NCI-H2081 treated with DMSO at 0.1 percent for 48 hours (cell line): ENCODE results near the gene RBM19.

Experiments
- DNase-seq: peaks from one replicate; lab custom pipeline; 2025; lab: John Stamatoyannopoulos, UW

Gene RBM19

DNA sequence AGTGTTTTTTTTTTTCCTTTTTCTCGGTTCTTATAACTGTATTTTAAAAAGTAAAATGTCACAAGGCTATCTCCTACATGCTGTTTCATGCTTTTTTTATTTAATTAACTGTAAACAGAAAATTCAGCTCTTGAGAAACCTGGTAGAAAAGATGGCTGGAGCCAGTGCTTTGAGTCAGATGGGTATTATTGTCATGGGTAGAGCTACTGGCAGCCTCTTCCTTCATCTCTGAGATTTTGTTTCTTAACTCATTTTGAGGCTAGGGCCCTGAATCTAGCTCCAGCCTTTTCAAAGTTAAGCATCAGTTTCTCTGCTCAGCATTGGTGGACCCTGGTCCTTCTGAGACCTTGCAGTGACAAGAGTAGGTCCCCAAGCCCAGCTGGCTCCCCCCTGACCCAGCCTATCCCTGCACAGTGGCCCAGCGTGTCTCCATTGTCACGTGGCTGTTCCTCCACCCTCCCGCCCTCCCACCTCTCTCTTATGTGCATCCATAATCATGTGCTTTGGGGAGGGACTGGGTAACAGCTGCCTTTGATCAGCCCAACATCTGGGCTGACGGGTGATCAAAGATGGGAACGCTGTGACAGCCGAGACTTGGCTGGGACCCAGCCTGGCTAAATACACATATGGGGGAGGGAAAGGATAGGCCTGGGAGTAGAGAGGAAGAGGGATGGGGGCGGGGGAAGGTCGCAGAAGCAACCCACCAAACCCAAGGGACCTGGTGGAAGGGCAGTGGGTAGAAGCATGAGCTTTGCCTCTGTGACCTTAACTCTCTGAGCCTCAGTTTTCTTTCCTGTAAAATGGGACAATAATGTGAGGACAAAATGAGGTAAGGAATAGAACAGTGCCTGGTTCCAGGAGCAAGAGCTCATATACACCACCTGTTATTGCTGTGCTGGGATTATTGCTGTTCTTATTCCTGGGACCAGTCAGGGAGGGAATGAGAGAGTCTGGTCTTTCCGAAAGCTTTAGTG is 24.4 kb upstream of the RBM19 start:
- DNase-seq, result no peak

DNA sequence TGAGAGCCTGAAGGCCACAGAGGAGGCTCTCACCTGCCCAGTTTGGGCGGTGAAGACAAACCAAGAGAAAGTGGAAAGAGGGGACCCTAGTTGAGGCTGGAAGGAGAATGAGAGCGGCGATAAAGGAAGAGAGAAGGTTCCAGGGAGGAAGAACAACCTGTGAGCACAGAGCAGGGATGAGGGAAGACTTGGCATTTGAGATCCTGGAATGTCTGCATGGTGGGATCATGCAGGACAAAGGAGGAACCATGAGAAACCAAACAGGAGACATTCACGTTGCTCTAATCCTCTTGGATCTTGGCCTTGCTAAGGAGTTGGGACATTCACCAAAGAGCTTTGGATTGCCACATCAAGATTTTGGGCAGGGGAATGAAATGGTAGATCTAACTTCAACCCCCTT is 22.9 kb upstream of the RBM19 start:
- no peak for DNase-seq

DNA sequence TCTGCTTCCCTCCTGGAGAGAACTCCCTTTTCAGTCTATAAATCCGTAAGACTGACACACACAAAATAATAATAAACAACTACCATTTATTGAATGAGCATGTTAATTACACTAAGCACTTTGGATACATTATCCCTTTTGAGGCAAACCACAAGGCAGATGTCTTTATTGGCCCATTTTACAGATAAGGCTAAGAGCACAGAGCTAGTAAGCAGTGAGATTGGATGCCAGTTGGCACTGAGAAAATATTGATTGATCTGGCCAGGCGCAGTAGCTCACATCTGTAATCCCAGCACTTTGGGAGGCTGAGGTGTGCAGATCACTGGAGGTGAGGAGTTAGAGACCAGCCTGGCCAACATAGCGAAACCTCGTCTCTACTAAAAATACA is 21.9 kb upstream of the RBM19 start:
- DNase-seq, result no peak

DNA sequence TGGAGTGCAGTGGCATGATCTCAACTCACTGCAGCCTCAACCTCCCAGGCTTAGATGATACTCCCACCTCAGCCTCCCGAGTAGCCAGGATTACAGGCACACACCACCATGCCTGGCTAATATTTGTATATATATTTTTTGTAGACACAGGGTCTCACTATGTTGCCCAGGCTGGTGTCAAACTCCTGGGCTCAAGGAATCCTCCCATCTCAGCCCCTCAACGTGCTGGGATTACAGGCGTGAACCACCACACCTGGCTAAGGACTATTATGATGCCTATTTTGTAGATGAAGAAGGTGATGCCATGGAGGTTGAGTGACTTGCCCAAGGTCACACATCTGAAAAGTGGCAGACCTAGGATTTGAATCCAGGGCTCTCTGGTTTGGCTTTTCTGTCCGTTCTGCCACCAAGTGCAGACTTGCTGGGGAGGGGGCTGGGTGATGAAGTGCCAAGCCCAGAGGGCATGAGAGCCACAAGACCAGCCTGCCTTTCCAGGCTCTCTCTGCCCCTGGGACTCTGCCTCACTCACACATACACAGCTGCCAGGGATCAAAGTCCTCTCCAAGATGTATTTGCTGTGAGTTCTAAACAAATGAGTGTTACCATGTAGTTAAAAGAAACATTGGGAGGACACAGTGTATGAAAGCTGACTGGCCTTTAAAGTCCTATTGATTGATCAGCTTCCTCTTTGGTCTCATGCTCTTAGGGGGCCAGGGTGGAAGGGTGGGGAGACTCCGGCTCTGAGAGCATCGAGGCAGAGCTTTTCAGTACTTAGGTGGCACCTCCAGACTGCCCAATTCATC is 21.3 kb upstream of the RBM19 start:
- DNase-seq, result no peak

DNA sequence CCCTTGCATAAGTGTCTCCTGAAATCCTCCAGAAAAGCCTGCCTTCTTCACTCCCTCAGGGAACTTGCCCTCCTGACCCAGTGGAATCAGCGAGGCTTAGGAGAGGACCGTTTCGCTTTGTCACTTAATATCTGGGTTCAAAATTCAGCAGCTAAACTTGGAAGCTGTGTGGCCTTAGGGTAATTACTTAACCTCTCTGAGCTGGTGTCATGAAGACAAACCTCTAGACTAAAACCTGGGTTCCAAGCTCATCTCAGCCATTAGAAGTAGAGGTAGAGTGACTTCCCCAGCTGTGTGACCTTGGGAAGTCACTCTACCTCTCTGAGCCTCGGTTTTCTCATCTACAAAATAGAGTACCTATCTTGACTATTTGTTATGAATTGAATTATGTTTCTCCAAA is 18.3 kb upstream of the RBM19 start:
- DNase-seq, result no peak

DNA sequence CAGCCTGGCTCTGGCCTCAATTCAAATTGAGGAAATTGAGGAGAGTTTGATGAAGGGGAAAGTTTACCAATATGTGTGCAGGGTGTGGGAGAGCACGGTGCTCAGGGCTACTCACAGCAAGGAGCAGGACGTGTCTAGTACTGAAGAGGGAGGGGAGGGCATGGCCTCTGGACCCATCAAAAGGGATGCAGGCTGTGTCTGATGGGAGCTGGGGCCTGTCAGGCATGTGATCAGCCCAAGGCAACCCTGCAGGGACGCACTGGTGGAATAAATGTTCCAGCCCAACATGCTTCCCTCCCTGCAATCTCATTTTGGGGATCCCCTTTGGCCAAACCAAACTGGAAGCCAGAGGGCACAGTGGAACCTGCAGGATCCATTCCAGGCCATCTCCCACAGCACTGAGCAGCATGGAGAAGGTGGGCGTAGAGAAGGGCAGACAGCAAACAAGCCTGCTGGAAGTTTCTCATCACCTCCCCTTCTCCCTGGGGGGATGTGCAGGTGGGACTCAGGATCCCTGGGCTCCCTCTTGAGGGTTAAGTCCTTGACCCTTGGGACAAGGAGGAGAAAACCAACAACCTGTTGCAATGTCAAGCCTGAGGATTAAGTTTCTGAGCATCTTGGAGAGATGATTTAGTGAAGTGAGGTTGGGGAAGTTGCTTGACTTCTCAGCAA is 17.8 kb upstream of the RBM19 start:
- DNase-seq, result no peak

DNA sequence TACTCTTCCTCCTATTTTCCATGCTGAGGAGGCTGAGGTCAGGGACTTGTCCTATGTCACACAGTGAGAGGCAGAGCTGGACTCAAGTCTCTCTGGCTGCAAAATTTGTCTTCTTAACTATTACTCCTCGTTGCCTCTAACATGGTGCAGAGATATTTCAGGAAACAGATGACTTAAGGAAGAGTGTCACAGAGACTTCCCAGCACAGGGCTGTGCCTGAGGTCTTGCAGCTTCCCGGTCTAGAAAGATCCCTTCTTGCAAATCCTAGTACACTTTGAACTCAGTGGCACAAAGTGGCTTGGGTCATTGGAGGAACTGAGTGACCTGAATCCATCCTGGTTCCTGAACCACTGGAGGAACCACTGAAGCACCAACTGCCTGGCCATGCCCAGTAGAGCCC is 17.1 kb upstream of the RBM19 start:
- DNase-seq, result no peak

DNA sequence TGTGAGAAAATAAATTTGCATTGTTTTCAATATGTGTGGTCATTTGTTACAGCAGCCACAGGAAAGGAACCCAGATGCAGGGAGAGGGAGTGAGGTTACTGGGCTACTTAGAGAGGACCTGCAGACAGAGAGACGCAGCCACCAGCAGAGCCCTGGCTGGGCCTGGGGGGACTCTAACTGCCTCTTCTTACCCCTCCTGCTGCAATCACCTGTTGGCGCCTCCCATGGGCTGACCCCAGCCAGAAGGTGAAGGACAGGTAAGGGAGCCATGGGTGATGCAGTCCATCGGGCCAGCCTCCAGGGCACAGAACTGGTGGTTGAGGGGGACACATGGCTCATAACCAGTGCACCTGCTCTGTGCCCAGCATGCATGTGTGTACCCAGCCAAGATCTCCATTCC is 15.8 kb upstream of the RBM19 start:
- DNase-seq, result no peak

DNA sequence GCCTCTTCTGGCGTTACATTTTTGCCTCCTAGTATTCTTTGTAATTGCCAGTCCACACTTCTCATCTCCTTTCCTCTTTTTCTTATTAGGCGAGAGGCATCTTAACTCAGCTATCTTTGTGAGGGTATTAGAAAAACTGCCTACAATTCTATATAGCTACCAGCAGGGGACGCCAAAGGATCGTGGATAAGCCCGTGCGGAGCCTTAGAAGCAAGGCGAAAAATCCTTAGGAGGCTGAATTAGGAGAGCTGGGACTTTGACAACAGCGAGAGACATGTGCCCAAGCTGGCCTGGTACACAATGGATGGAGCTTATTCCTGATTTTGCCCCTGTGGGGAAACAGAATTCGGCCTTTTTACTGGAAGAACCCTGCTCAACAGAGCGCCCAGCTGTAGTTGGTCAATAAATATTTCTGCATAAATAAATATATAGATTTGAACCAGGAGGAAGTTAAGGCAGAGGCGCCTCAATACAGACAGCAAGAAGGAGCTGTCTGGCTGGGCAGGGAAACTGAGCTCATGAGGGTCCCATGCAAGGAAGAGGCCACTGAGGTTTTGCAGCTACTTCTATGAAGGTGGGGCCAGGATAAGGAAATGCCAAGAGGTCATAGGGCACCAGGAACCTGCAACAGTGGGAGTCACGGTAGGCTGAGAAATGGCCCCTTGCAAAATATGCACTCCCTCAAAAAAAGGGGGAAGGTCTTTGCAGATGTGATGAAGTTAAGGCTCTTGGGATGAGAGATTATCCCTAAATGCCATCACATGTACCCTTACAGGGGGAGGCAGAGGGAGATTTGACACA is 14.6 kb upstream of the RBM19 start:
- DNase-seq, result no peak

DNA sequence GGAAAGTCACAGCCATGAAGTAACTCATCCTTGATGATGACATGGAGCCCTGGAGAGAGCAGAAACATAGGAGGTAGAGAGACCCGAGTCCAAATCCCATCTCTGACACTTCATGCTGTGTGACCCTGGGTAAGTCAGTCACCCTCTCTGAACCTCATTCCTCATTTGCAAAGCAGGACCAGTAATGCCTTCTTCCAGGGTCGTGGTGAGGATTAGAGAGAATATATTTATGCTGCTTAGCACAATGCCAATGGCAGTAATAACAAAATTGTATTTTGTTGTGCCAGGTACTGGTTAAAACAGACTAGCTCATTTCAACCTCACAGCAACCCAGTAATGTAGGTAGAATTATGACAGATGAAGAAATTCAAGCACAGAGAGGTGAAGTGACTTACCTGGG is 13.9 kb upstream of the RBM19 start:
- no peak for DNase-seq

DNA sequence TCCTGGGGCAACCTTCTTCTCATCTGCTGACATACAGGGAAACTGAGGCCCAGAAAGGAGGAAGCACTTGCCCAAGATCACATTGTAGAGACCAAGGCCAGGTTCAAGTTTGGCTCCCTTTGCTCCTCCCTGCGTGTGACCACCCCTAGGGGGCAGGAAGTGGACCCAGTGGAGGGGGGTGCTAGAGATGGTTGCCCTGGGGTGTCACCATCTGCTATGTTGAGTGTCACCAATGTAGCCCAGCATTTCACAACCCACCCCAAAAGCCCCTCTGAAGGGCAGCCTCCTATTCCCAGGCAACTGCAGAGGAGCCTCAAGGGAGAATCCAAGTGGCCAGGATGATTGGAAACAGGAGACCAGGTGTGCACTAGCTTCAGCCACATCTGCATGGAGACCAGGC is 12.0 kb upstream of the RBM19 start:
- no peak for DNase-seq

DNA sequence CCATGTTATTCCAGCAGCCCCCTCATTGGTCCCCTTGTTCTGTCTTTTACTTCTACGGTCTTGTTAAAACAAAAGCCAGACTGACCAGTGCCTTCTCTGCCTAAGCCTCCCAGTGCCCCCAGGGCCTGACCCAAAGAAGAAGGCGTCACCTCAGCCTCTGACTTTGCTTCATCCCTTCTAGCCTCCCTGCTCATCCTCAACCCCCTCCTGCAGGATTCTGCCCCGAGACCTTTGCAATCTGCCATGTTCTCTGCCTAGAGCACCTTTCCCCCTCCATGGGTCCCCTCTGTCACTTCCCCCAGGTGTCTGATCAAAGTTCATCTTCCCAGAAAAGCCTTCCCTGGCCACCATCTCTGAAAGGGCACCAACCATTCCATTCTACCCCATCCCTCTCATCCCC is 7.9 kb upstream of the RBM19 start:
- DNase-seq, result no peak

DNA sequence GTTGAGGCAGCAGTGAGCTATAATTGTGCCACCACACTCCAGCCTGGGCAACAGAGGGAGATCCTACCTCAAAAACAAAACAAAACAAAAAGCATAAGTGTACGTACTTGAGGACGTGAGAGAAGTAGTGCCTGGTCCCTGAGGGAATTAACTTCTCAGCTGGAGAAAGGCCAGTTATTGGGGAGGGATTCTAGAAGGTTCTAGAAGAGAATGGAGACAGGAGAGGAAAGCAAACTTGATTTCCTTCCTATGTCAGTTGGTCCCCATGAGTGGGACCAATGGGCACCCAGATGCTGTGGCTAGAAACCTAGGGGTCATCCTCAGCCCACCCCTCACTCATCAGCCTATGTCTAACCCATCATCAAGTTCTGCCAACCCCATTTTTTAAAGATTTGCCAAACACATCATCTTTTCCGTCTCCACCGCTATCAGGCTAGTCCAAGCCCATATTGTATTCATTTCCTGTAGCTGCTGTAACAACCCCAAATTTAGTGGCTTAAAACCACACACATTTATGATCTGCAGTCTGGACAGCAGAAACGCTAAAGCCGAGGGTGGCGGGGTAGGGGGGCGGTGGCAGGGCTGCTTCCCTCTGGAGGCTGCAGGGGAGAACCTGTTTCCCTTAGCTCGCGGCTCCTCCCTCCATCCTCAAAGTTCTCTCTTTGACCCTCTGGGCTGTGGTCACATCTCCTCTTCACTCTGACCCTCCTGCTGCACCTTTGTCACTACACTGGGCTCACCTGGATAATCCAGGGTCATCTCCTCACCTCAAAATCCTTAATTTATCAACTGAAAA is 7.2 kb upstream of the RBM19 start:
- DNase-seq, result no peak

DNA sequence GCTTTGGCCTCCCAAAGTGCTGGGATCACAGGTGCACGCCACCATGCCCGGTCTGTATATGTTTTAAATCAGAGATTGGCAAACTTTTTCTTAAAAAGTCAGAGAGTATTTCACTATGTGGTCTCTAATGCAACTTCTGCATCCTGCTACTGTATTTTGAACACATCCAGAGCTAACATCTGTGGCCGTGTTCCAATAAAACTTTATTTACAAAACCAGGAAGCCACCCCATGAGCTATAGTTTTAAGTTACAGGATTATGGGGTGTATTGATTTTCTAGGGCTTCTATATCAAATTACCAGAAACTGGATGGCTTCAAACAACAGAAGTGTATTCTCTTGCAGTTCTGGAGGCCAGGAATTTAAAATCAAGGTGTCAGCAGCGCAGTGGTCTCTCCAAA is 5.3 kb upstream of the RBM19 start:
- no peak for DNase-seq

DNA sequence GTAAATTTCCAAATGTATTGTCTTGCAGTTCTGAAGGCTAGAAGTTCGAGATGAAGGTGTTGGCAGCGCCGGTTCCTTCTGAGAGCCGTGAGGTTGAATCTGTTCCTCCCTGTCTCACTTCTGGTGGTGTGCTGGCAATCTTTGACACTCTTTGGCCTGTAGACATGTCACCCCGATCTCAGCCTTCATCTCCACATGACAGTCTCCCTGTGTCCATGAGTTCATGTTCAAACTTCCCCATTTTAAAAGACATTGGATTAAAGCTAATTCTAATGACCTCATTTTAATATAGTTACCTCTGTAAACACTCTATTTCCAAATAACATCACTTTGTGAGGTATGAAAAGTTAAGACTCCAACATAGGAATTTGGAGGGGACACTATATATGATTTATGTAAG is 4.1 kb upstream of the RBM19 start:
- no peak for DNase-seq

DNA sequence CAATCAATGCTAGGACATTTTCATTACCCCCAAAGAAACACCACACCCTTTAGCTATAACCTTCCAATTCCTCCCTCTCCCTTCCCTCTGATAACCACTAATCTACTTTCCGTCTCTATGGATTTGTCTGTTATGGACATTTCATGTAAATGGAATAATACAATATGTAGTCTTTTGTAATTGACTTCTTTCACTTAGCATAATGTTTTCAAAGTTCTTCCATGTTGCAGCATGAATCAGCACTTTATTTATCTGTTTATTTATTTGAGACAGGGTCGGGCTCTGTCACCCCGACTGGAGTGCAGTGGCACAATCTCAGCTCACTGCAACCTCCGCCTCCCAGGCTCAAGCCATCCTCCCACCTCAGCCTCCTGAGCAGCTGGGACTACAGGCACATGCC is 1.2 kb upstream of the RBM19 start:
- no peak for DNase-seq

DNA sequence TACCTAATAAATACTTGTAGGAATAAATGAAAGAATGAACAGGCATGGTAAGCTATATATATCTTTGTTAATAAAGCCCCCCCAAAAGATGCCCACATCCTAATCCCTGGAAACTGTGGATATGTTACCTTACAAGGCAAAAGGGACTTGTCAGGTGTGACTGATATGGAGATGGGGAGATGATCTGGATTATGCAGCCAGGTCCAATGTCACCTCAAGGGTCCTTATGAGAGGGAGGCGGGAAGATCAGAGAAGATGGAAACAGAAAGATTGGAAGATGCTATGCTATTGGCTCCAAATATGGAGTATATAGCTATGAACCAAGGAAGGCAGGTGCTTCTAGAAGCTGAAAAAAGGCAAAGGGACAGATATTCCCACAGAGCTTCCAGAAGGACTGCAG is 3.4 kb downstream of the RBM19 start:
- DNase-seq, result no peak

DNA sequence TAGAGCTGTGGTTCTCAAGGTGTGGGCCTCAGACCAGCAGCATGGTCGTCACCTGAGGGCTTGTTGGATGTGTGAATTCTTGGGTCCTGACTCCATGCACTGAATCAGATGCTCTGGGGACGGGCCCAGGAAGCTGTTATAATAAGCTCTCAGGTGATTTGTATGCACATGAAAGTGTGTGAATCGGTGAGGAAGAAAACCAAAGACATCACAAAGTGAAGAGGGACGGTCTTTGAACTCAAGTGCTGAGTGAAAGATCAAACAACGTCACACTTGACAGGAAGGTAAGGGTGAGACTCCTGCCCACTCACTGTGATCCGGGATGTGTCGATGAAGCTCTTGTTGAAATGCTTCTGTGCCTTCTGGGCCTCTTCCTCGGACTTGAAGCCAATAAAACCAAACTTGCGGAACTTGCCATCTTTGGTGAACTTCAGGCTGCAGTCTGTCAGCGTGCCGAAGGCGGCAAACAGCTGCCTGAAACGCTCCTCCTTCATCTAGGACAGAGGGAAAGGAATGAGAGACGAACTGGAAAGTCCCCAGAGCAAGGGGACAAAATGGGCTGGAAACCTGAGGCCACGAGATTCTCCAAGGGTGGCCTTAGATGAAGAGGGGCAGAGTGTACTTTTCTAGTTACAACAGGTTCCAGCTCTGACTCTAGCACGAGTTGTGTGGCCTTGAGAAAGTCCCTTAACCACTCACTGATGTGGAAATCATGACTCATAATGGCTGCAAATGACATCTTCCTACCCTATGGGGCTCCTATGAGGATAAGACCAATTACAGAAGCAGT is 4.0 kb downstream of the RBM19 start:
- DNase-seq, result no peak

DNA sequence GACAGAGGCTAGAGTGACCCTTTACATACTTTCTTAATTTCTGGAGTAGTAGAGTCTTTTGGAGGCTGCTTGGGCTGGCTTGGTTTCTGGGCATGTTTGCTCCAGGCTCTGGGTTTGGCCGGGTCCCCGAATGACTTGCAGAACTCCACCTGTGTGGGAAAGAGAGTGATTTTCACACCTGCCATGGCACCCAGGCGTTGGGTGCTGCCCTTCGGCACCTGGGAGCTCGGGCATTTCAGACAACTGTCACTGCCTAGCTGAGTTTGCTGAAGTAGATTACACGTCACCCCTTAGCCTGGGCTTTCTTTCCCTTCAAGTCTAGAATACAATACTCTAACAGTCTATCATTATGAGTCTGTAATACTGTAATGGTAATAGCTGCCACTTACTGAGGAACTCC is 6.1 kb downstream of the RBM19 start:
- no peak for DNase-seq

DNA sequence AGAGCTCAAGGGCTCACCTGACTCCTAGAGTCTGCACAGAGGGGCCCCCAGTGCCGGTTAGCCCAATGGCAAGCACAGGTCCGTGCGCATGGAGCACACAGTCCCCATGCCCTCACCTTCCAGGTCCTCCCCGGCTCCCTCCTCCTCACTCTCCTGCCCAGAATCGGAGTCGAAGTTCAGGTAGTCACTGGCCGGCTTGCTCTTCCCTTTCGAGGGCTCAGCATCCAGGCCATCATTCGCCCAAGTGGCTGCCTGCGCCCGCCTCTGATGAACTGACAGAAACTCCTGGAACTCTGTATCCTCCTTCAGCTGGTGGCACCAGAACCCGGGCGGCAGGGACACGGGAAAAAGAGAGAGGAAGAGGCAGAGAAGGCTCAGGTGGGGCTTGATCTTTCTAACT is 7.0 kb downstream of the RBM19 start:
- no peak for DNase-seq
